22Rv1 (cell line): ENCODE measurements around the gene LMTK3.

Experiments used
- H3K27ac ChIP-seq: fragments of 450-650 bp; 2 replicates; pipeline ENCODE4 v1.5.1; 2017
- CTCF ChIP-seq: fragments of 450-650 bp; IDR thresholded peaks from 2 replicates; pipeline ENCODE4 v1.5.1; 2017; ENCODE audit warnings: mild to moderate bottlenecking
- ZFX ChIP-seq: fragments of 450-650 bp; IDR thresholded peaks from 2 replicates; pipeline ENCODE4 v1.6.1; 2017; ENCODE audit warnings: antibody characterized with exemption, borderline replicate concordance

The LMTK3 gene

GRCh38 chr19:48496959-48497727 is 14.5 kb downstream of the LMTK3 start:
- TF ChIP-seq CTCF (no peak), ZFX (no peak)
- H3K27ac ChIP-seq = peak overlapping the region; percentile 34; the same call in 1 of the 2 replicates

GRCh38 chr19:48495396-48495795 is 16.2 kb downstream of the LMTK3 start:
- H3K27ac ChIP-seq = peak overlapping the region; percentile 34
- no peak for TF ChIP-seq ZFX
- no peak for TF ChIP-seq CTCF

- peak overlapping the region; percentile 66 for H3K27ac ChIP-seq
These were observed 17.8 kb downstream of the LMTK3 start for GRCh38 chr19:48493718-48494401.

GRCh38 chr19:48492925-48493717 is 18.5 kb downstream of the LMTK3 start:
- TF ChIP-seq ZFX = no peak
- TF ChIP-seq CTCF = no peak
- peak overlapping the region; percentile 66 for H3K27ac ChIP-seq

More at GRCh38 chr19:48493718-48494401, 17.8 kb downstream of the LMTK3 start:
- no peak for TF ChIP-seq ZFX
- no peak for TF ChIP-seq CTCF

GRCh38 chr19:48491793-48492123 is 19.9 kb downstream of the LMTK3 start:
- H3K27ac ChIP-seq = peak overlapping the region; percentile 66
- TF ChIP-seq ZFX (no peak), CTCF (no peak)

GRCh38 chr19:48490981-48491792 is 20.4 kb downstream of the LMTK3 start:
- TF ChIP-seq ZFX (no peak), CTCF (no peak)
- peak overlapping the region; percentile 66 for H3K27ac ChIP-seq
